ENCODE measurements around the gene ANKUB1.

DNA sequence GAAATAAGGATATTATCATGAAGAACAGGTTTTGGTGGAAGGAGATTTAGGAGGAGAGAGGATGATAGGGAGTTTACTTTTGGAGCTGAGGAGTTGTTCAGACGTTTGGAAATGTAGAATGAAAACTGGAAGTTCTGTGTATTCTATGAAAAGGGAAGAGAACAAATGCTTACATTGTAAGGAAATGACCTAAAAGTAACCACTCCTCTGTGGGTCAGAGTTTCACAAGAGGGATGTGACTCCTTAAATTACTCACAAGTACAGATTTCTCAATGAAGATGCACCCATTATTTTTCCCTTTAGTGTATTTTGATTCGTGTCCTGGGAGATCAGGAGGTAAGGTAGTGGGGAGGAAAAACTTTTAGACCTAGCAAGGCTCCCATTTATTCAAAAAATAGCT, 24.6 kb upstream of the ANKUB1 start:
- TF ChIP-seq SP1 (IDR thresholded peaks at IDR 0.05), result no peak
- no peak for TF ChIP-seq ARNT (IDR thresholded peaks at IDR 0.05)
- TF ChIP-seq ELF4 (IDR thresholded peaks at IDR 0.05), result no peak
